ENCODE data around the gene RASGRP4.

Gene RASGRP4

DNA sequence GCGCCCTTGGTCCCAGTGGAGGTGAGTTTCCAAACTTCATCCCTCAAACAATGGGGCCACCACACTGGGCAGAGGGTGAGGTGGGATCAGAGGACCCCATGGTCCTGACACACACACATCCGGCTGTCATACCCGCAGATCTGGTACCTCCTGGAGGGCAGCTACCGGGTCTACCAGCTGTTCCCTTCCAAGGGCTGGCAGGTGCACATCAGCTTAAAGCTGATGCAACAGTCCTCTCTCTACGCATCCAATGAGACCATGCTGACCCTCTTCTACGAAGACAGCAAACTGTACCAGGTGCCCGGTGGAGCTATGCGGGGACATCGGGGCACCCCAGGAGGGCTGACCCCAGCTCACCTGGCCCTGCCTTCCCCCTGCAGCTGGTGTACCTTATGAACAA is 65.7 kb downstream of the RASGRP4 start:
- Histone ChIP-seq H3K36me3 (no peaks in the 10 kb centered on the region), H3K9me3 (no peaks in the 10 kb centered on the region), H3K27ac (no peak overlapping the region), H3K27me3 (peaks cover 86% of the 10 kb centered on the region), H3K4me3 (ENCODE audit: low read depth in 1 of 2, low read length in 1 of 2) (no peak overlapping the region), H3K4me1 (ENCODE audit: control insufficient read depth in 1 of 2, insufficient read depth in 1 of 2, low read depth in 1 of 2, low read length in 1 of 2) (peaks cover 17 to 18% of the 10 kb centered on the region in 2 experiments)
- TF ChIP-seq, protein P1, sequence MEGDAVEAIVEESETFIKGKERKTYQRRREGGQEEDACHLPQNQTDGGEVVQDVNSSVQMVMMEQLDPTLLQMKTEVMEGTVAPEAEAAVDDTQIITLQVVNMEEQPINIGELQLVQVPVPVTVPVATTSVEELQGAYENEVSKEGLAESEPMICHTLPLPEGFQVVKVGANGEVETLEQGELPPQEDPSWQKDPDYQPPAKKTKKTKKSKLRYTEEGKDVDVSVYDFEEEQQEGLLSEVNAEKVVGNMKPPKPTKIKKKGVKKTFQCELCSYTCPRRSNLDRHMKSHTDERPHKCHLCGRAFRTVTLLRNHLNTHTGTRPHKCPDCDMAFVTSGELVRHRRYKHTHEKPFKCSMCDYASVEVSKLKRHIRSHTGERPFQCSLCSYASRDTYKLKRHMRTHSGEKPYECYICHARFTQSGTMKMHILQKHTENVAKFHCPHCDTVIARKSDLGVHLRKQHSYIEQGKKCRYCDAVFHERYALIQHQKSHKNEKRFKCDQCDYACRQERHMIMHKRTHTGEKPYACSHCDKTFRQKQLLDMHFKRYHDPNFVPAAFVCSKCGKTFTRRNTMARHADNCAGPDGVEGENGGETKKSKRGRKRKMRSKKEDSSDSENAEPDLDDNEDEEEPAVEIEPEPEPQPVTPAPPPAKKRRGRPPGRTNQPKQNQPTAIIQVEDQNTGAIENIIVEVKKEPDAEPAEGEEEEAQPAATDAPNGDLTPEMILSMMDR (IDR thresholded peaks at IDR 0.05), result no peak

GRCh38 chr19:38359242-38360021 is 66.6 kb downstream of the RASGRP4 start:
- TF ChIP-seq, protein P1 (IDR thresholded peaks at IDR 0.05), result no peak
- Histone ChIP-seq H3K9me3 (no peaks in the 10 kb centered on the region), H3K27me3 (peaks cover 79% of the 10 kb centered on the region), H3K36me3 (no peaks in the 10 kb centered on the region), H3K4me3 (ENCODE audit: low read depth in 1 of 2, low read length in 1 of 2) (no peak overlapping the region), H3K27ac (no peak overlapping the region), H3K4me1 (ENCODE audit: control insufficient read depth in 1 of 2, insufficient read depth in 1 of 2, low read depth in 1 of 2, low read length in 1 of 2) (peaks cover 17 to 18% of the 10 kb centered on the region in 2 experiments)

Data from neutrophil (primary cell).